Activated T-cell treated with anti-CD3 and anti-CD28 coated beads, Interleukin-2, amount 50 U/mL, for 4 hours (primary cell): ENCODE measurements around the gene DIPK1C. TPM values are rescaled to one million over a fixed set of nuclear protein-coding genes. Genes with fewer than 3 reads are reported as not detected.

ENCODE experiments used
- ATAC-seq, 2 donors: fragments of 200-7000 bp; cut with Tn5 transposase; one replicate each; pipeline ENCODE4 v1.10.0; 2021
- DNase-seq: peaks from one replicate; pipeline ENCODE4 v3.0.0-alpha.2; 2020
- H3K27me3 Mint-ChIP-seq: one replicate; pipeline ENCODE4 v1.8.0; 2021; ENCODE audit warnings: low read depth, mixed read lengths
- H3K36me3 Mint-ChIP-seq: one replicate; pipeline ENCODE4 v1.8.0; 2022; ENCODE audit warnings: mixed read lengths; ENCODE audit not compliant: insufficient read depth
- H3K4me1 Mint-ChIP-seq: one replicate; pipeline ENCODE4 v1.8.0; 2021; ENCODE audit warnings: low read depth, mixed read lengths
- H3K4me3 Mint-ChIP-seq: one replicate; pipeline ENCODE4 v1.8.0; 2021; ENCODE audit warnings: mild to moderate bottlenecking, moderate library complexity, mixed read lengths
- H3K9me3 Mint-ChIP-seq: one replicate; pipeline ENCODE4 v1.8.0; 2021; ENCODE audit warnings: mixed read lengths
- total RNA-seq, 3 donors: library from RNA; stranded (reverse); gene quantifications; one replicate each; pipeline ENCODE4 v1.2.1, GENCODE V29; 2021

Gene DIPK1C
- total RNA-seq, 3 donors from 2014 or later, result not detected

DNA sequence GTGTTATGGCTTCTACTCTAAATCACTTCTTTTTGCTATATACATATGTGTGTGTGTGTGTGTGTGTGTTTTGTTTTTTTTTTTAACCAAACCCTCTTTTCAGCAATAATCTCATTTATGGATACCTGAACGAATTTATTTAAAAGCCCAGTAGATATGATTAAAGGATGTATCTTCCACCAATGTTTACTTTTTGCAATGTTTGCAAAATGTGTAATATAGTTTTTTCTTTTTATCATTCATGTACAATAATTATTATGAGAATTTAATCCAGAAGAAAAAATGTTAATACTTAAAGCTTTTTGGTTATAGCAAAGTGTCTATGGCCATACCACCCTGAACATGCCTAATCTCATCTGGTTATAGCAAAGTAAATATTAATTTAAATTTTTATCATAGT is 37.4 kb upstream of the DIPK1C start:
- Mint-ChIP-seq H3K27me3 (no peaks in the 10 kb centered on the region), H3K36me3 (no peaks in the 10 kb centered on the region), H3K9me3 (no peaks in the 10 kb centered on the region), H3K4me1 (peaks cover 38% of the 10 kb centered on the region), H3K4me3 (peak overlapping the region; percentile 39)
- no peak for ATAC-seq
- no peak for DNase-seq

DNA sequence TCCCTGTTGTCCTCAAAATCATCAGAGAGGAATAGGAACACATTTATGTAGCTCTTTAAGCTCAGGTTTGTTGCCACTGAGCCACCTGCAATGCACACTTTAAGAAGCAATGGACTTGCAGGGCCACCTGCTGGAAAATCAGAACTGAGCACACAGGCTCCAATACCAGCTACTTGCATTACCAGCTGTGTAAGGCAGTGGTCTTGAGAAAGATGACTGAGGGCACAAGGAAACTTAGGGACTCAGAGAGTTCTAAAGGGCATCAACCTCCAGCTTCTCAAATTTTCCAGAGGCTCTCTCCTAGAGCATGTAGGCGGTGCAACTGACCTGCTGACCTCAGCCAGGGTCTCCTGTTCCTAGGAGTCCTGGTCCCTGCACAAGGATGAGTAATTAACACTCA is 36.6 kb upstream of the DIPK1C start:
- Mint-ChIP-seq H3K36me3 (no peaks in the 10 kb centered on the region), H3K9me3 (no peaks in the 10 kb centered on the region), H3K4me3 (no peak overlapping the region), H3K4me1 (peaks cover 31% of the 10 kb centered on the region), H3K27me3 (no peaks in the 10 kb centered on the region)
- peak in 1 of 2 donors; percentile 9 for ATAC-seq
- DNase-seq, result peak; percentile 52

DNA sequence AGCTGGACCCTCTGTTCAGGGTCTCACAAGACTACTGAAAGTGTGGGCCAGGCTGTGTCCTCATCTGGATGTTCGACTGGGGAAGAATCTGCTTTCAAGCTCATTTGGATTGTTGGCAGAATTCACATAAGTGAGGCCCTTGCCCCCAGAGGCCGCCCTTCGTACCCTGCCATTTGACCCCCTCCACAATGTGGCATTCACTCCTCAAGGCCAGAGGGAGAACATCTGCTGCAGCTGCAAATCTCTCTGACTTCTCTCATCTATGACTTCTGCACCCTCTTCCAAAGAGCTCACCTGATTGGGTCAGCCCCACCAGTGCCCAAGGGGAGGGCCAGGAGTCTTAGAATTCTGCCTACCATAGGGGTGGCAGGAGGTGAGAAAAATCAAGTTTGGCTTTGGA is 35.2 kb upstream of the DIPK1C start:
- Mint-ChIP-seq H3K4me1 (peaks cover 17% of the 10 kb centered on the region), H3K36me3 (no peaks in the 10 kb centered on the region), H3K4me3 (no peak overlapping the region), H3K9me3 (no peaks in the 10 kb centered on the region), H3K27me3 (no peaks in the 10 kb centered on the region)
- ATAC-seq (no peak), DNase-seq (no peak)

DNA sequence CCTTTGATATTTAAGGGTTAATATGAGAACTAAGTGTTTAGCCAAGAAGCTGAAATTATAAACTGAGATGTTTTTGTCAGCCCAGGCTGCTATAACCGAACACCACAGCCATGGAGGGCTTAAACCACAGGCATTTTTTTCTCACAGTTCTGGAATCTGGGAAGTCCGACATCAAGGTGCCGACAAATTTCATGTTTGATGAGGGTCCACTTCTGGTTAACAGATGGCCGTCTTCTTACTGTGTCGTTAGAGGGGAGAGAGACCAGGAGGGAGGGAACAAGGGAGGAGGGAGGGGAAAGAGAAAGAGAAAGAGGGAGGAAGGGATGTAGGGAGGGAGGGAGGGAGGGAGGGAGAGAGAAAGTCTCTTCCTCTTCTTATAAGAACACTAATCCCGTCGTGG is 32.6 kb upstream of the DIPK1C start:
- Mint-ChIP-seq H3K4me3 (no peak overlapping the region), H3K4me1 (peaks cover 11% of the 10 kb centered on the region), H3K9me3 (no peaks in the 10 kb centered on the region), H3K36me3 (no peaks in the 10 kb centered on the region), H3K27me3 (no peaks in the 10 kb centered on the region)
- ATAC-seq (no peak), DNase-seq (no peak)

DNA sequence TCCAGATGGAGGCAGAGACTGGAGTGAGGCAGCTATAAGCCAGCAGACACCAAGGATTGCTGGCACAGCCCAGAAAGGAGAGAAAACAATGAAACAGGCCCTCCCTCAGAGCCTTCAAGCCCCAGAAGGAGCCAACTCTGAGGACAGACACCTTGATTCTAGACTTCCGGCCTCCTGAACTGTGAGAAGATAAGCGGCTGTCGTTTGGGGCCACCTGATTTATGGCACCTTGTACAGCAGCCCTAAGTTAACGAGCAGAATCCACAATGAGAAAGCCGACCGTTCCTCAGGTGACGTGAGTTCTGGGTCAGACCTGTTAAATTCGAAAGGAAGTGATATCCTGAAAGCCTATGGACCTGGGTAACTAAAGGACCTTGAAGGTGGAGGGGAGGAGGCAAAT is 31.8 kb upstream of the DIPK1C start:
- Mint-ChIP-seq H3K4me1 (peaks cover 11% of the 10 kb centered on the region), H3K9me3 (no peaks in the 10 kb centered on the region), H3K27me3 (no peaks in the 10 kb centered on the region), H3K4me3 (no peak overlapping the region), H3K36me3 (no peaks in the 10 kb centered on the region)
- ATAC-seq (no peak), DNase-seq (no peak)

DNA sequence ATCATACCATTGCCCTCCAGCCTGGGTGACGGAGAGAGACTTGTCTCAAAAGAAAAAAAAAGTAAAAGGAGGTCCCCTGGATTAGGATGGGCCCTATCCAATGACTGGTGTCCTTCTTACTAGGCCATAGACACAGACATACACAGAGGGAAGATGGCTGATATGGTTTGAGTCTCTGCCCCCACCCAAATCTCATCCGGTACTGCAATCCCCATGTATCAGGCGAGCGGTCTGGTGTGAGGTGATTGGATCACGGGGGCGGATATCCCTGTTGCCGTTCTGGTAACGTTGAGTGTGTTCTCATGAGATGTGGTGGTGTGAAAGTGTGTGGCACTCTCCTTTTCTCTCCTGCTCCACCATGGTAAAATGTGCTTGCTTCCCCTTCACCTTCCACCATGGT is 31.2 kb upstream of the DIPK1C start:
- Mint-ChIP-seq H3K36me3 (no peaks in the 10 kb centered on the region), H3K9me3 (no peaks in the 10 kb centered on the region)

DNA sequence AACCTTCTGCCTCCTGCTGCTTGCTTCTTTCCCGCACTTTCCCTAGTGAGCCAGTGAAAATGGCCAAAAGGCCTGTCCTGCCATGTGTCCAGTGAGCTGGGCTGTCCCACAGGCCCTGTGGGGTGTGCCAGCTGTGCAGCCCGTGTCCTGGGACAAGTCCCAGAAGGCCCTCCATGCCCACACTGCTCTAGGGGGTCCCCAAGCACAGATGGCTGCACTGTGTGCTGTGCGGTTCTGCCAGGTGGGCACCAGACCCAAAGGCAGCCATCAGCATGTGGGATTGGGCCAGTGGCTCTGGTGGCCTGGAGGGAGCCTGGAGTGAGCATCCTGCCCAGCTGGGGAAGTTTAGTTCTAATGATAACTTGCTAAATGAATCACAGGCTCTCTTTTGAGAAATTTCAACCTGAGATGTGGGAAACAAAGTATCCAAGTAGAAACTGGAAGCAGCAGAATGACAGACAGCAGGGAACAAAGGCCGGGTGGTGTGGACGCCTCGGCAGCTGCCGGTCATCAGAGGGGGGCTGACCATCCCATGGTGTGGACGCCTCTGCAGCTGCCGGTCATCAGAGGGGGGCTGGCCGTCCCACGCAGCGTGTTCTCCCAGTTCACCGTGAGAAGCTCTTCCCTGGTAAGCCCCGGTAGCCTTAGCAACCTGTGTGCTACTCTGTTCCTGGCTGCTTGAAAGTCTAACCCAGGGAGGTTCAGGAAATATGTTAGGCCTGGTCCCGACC is 29.2 kb upstream of the DIPK1C start:
- Mint-ChIP-seq H3K4me3 (no peak overlapping the region), H3K36me3 (no peaks in the 10 kb centered on the region), H3K27me3 (peaks cover 4% of the 10 kb centered on the region), H3K4me1 (peaks cover 9% of the 10 kb centered on the region), H3K9me3 (no peaks in the 10 kb centered on the region)
- ATAC-seq (no peak), DNase-seq (no peak)

More for the DNA sequence above, 31.2 kb upstream of the DIPK1C start:
- peaks cover 9% of the 10 kb centered on the region for H3K4me1 Mint-ChIP-seq
- no peaks in the 10 kb centered on the region for H3K27me3 Mint-ChIP-seq
- H3K4me3 Mint-ChIP-seq, result no peak overlapping the region
- ATAC-seq (no peak), DNase-seq (no peak)

DNA sequence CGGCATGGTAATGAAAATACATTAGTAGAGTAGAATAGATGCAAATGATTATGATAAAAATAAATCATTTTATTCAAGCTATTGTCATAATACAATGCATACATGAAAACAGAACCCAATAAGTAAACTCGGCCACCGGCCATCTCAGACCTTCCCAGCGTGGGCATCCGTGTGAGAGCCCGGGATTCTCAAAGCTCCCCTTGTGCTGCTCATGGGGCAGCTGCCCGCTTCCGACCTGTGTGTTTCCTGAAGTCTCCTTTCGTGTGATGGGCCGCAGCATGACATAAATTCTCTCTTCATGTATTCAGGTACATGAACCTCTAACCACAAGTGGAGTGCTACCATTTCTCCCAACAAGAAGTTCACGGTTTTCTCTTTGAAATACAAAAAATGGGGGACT is 25.6 kb upstream of the DIPK1C start:
- peaks cover 4% of the 10 kb centered on the region for H3K27me3 Mint-ChIP-seq
- H3K9me3 Mint-ChIP-seq, result no peaks in the 10 kb centered on the region
- H3K36me3 Mint-ChIP-seq, result no peaks in the 10 kb centered on the region
- H3K4me1 Mint-ChIP-seq, result peaks cover 9% of the 10 kb centered on the region
- no peak for DNase-seq
- H3K4me3 Mint-ChIP-seq, result no peak overlapping the region
- ATAC-seq, result no peak

DNA sequence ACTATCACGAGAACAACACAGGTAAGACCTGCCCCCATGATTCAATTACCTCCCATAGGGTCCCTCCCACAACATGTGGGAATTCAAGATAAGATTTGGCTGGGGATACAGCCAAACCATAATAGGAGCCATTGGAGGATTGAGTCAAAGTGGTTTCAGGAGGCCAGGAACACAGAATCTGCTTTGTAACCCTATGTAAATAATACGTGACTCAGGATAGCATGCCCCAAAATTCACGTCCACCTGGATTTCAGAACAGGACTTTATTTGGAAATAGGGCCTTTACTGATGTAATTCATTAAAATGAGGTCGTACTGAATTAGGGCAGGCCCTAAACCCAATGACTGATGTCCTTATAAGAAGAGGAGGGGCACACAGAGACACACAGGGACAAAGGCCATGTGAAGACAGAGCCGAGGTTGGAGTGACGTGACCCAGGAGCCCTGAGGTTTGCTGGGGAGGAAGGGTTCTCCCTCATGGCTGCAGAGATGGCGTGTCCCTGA is 23.1 kb upstream of the DIPK1C start:
- no peak for ATAC-seq
- Mint-ChIP-seq H3K27me3 (peaks cover 6% of the 10 kb centered on the region), H3K4me3 (no peak overlapping the region), H3K9me3 (no peaks in the 10 kb centered on the region), H3K4me1 (peaks cover 7% of the 10 kb centered on the region), H3K36me3 (no peaks in the 10 kb centered on the region)
- DNase-seq, result no peak

DNA sequence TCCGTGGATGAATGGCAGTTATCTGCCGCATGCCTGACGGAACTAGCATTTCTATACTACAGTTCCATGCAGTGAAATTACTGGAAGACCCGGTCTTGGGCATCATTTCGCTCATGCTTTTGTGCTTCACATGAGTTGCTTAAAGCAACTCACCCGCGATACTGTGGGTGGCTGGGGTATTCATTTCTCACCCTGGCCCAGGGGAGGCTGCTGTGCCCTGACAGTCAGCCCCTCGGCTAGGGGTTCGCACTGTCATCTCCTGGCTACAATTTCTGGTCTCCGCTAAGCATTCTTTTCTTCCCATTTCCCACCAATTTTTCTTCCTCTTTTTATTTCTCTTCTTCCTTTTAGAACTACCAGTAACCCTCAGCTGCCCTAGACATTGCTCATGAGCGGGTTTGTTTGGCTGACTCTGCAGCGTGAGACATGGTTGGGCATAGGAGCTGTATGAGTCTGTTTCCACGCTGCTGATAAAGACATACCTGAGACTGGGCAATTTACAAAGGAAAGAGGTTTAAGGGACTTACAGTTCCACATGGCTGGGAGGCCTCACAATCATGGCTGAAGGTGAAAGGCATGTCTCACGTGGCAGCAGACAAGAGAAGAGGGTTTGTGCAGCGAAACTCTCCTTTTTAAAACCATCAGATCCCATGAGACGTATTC is 22.5 kb upstream of the DIPK1C start:
- Mint-ChIP-seq H3K4me3 (no peak overlapping the region), H3K9me3 (no peaks in the 10 kb centered on the region), H3K36me3 (no peaks in the 10 kb centered on the region), H3K4me1 (peaks cover 3% of the 10 kb centered on the region), H3K27me3 (peaks cover 9% of the 10 kb centered on the region)
- DNase-seq (no peak), ATAC-seq (no peak)

DNA sequence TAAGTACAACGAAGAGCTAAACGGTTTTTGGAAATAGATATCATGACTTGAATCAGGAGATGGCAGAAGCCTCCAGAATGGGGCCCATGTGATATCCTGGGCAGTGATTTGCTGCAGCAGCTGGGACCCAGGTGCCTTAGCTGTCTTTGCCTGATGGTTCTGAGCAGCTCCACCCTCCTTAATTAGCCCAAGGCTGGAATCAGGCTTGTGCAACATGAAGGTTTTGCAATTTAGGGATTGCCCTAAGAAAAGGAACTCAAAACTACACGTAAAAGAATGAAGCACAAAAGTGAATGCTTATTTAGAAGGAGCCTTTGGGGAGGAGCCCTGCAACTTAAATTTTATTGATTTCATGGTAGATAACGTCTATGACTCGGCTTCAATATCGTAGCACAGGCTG is 21.8 kb upstream of the DIPK1C start:
- Mint-ChIP-seq H3K36me3 (no peaks in the 10 kb centered on the region), H3K4me1 (peaks cover 2% of the 10 kb centered on the region), H3K4me3 (no peak overlapping the region), H3K27me3 (peaks cover 9% of the 10 kb centered on the region), H3K9me3 (no peaks in the 10 kb centered on the region)
- ATAC-seq, result no peak
- DNase-seq, result no peak

DNA sequence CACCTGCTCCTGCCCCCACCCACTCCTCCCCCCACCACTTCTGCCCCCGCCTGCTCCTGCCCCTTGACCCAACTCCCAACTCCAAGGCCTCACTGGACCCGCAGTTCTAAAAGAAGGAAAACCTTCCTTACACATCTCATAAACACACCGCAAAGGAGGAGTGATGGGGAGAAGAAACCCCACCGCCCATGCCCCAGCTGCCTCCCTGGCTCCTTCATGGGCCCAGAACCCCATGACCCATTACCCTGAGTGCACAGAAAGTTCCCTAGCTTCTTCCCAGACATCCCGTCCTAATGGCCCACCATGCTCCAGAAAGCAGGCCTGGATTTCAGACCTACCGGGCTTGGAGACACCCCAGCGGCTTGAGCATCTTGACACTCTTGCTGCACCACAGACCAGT is 21.2 kb upstream of the DIPK1C start:
- ATAC-seq (no peak), DNase-seq (no peak)
- Mint-ChIP-seq H3K4me1 (peaks cover 2% of the 10 kb centered on the region), H3K36me3 (no peaks in the 10 kb centered on the region), H3K4me3 (no peak overlapping the region), H3K9me3 (no peaks in the 10 kb centered on the region), H3K27me3 (peaks cover 9% of the 10 kb centered on the region)

DNA sequence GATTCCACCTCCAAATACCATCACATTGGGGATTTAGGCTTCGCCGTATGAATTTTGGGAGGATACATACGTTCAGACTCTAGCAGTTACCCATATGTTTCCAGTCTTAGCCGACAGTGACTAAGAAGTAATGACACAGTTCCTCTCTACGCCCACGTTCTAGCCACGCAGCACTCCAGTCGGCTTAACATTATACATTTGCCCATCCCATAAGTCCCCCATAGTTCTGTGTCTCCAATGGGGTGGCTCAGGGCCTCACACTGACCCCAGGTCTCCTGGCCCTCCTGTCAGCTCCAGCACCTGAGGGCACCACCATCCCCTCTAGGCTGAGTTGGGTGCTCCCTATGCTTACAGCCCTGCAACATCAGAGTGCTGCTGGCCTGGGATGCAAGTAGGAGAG is 20.7 kb upstream of the DIPK1C start:
- Mint-ChIP-seq H3K9me3 (no peaks in the 10 kb centered on the region), H3K36me3 (no peaks in the 10 kb centered on the region), H3K4me1 (peaks cover 2% of the 10 kb centered on the region), H3K4me3 (no peak overlapping the region), H3K27me3 (peaks cover 8% of the 10 kb centered on the region)
- peak in 1 of 2 donors; percentile 38 for ATAC-seq
- DNase-seq, result no peak

DNA sequence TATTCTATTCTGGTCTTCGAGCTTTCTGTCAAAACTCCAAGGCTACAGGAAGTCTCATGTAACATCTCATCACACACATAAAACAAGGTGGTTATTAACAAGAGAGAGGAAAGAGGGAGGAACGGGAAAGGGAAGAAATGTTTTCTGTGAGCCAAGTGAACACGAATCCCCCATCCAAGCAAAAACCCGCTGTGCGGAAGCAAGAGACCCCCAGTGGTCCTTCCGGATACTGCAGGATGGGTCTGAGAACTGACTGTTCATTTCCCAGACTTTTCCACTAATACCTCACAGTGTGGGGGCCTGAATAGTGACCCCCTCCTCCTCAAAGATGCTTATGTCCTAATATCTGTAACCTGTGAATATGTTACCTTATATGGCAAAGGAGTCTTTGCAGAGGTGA is 19.0 kb upstream of the DIPK1C start:
- DNase-seq, result no peak
- Mint-ChIP-seq H3K9me3 (no peaks in the 10 kb centered on the region), H3K4me3 (no peak overlapping the region), H3K36me3 (no peaks in the 10 kb centered on the region), H3K4me1 (peaks cover 2% of the 10 kb centered on the region), H3K27me3 (peaks cover 5% of the 10 kb centered on the region)
- ATAC-seq, result no peak

DNA sequence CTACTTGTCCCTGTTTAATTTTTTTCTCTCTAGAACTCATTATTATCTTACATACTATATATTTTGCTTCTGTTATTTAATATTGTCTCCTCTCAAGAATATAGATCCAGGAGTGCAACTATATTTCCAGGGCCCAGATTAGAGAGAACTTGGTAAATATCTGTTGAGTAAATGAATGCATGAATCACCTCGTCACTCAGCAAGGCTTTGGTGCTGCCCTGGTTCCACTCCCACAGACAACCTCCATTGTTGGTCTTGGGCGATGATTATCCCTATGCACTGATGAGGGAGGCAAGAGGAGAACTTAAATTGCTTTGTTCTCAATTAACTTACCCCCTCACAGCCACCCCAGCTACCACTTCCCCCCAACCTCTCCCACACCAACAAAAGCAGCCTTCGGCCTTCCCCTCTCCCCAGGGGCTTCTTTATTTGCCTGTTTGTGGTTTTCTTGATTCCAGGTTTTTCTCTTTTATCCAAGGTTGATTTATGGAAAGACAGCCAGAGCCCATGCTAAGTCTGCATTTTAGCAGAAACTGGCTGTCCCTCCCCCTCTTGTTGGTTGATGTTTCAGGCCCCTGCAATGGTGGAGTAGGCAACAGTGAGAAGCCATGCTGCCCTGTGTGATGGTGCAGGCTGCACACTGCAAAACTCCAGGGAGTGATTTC is 17.0 kb upstream of the DIPK1C start:
- H3K4me3 Mint-ChIP-seq, result no peak overlapping the region
- H3K27me3 Mint-ChIP-seq, result peaks cover 5% of the 10 kb centered on the region
- ATAC-seq, result no peak
- H3K9me3 Mint-ChIP-seq, result peaks cover 9% of the 10 kb centered on the region
- DNase-seq, result no peak
- peaks cover 2% of the 10 kb centered on the region for H3K36me3 Mint-ChIP-seq
- H3K4me1 Mint-ChIP-seq, result peaks cover 2% of the 10 kb centered on the region
